Osteoblast (primary cell): ENCODE measurements around the gene PLXNB1. TPM values are rescaled to one million over a fixed set of nuclear protein-coding genes. Genes with fewer than 3 reads are reported as not detected.

Experiments used
- DNase-seq: peaks from one replicate; pipeline ENCODE4 v3.0.0; 2011; ENCODE audit warnings: low spot score, mixed read lengths; ENCODE audit not compliant: insufficient read length; ENCODE audit errors: missing footprints
- H2AFZ ChIP-seq: 2 replicates; pipeline ENCODE4 v1.6.0; 2011; ENCODE audit warnings: mild to moderate bottlenecking, low read length
- H3K27ac ChIP-seq: 2 replicates; pipeline ENCODE4 v1.5.1; 2011; ENCODE audit warnings: mild to moderate bottlenecking, low read depth, low read length, moderate library complexity
- H3K27me3 ChIP-seq: 2 replicates; pipeline ENCODE4 v1.6.0; 2012; ENCODE audit warnings: mild to moderate bottlenecking, control low read depth, inconsistent platforms, low read length, moderate library complexity; ENCODE audit not compliant: insufficient read depth
- H3K36me3 ChIP-seq: 2 replicates; pipeline ENCODE4 v1.5.1; 2011; ENCODE audit warnings: mild to moderate bottlenecking, low read length, control low read depth, moderate library complexity; ENCODE audit not compliant: insufficient read depth
- H3K4me1 ChIP-seq: 2 replicates; pipeline ENCODE4 v1.5.1; 2011; ENCODE audit warnings: mild to moderate bottlenecking, low read length, control low read depth, moderate library complexity; ENCODE audit not compliant: insufficient read depth
- H3K4me2 ChIP-seq: 2 replicates; pipeline ENCODE4 v1.6.0; 2011; ENCODE audit warnings: mild to moderate bottlenecking, low read length; ENCODE audit not compliant: insufficient read depth
- H3K4me3 ChIP-seq: fragments of 200-600 bp; sonication (generic); 3 replicates; pipeline ENCODE4 v1.5.1; 2012; ENCODE audit warnings: mild to moderate bottlenecking, low read length, inconsistent platforms; ENCODE audit not compliant: insufficient read depth
- H3K79me2 ChIP-seq: 2 replicates; pipeline ENCODE4 v1.6.0; 2012; ENCODE audit warnings: mild to moderate bottlenecking, low read length, control low read depth, inconsistent platforms; ENCODE audit not compliant: insufficient read depth
- H3K9me3 ChIP-seq: 2 replicates; pipeline ENCODE4 v1.5.1; 2011; ENCODE audit warnings: low read depth, low read length, control low read depth
- H4K20me1 ChIP-seq: 2 replicates; pipeline ENCODE4 v1.6.0; 2012; ENCODE audit warnings: mild to moderate bottlenecking, low read length, control low read depth; ENCODE audit not compliant: insufficient read depth
- CTCF ChIP-seq: IDR thresholded peaks from 2 replicates; pipeline ENCODE4 v1.5.1; 2011; ENCODE audit warnings: mild to moderate bottlenecking, low read depth, low read length, moderate library complexity; ENCODE audit errors: extremely low read depth
- total RNA-seq: library from RNA; depleted of rRNA; stranded (reverse); fragments of >200 nt; gene quantifications from 2 replicates; pipeline ENCODE4 v1.2.3, GENCODE V29; 2012

Gene PLXNB1
- total RNA-seq = 23.3 and 33.7 TPM in 2 replicates

GRCh38 chr3:48429960-48430707, at the start of gene PLXNB1:
Gene PLXNB1, minus strand, starts transcription at chr3:48430086. Its CDS starts 5,475 bp downstream, at chr3:48424611.
- Histone ChIP-seq H3K36me3 (peaks cover 21% of the 10 kb centered on the region), H2AFZ (peak within 1 kb of the TSS; percentile 62), H4K20me1 (peaks cover 12% of the 10 kb centered on the region), H3K4me1 (peaks cover 24% of the 10 kb centered on the region), H3K27ac (no peak within 1 kb of the TSS), H3K9me3 (no peaks in the 10 kb centered on the region), H3K27me3 (peaks cover 12% of the 10 kb centered on the region), H3K4me3 (peak within 1 kb of the TSS; percentile 75), H3K4me2 (peak within 1 kb of the TSS; percentile 88), H3K79me2 (peaks cover 1% of the 10 kb centered on the region)
- peak; percentile 89 for DNase-seq
- TF ChIP-seq CTCF = no peak

GRCh38 chr3:48478626-48479555, 49.0 kb upstream of the PLXNB1 start:
- Histone ChIP-seq H3K4me2 (no peak overlapping the region), H2AFZ (no peak overlapping the region), H3K79me2 (no peaks in the 10 kb centered on the region), H4K20me1 (no peaks in the 10 kb centered on the region), H3K4me1 (no peaks in the 10 kb centered on the region), H3K27ac (no peak overlapping the region), H3K9me3 (no peaks in the 10 kb centered on the region), H3K27me3 (no peaks in the 10 kb centered on the region), H3K36me3 (peaks cover 6% of the 10 kb centered on the region), H3K4me3 (no peak overlapping the region)
- no peak for DNase-seq
- no peak for TF ChIP-seq CTCF

- DNase-seq = no peak
- Histone ChIP-seq H3K79me2 (no peaks in the 10 kb centered on the region), H2AFZ (no peak overlapping the region), H3K4me2 (no peak overlapping the region), H3K36me3 (peaks cover 6% of the 10 kb centered on the region), H3K4me3 (no peak overlapping the region), H3K27ac (no peak overlapping the region), H3K4me1 (peaks cover 5% of the 10 kb centered on the region), H3K9me3 (no peaks in the 10 kb centered on the region), H4K20me1 (no peaks in the 10 kb centered on the region), H3K27me3 (no peaks in the 10 kb centered on the region)
- TF ChIP-seq CTCF = no peak
Measured at GRCh38 chr3:48477959-48478520, 48.2 kb upstream of the PLXNB1 start.
